SK-MEL-5 (cell line): ENCODE measurements around the gene PLP2. TPM values are rescaled to one million over a fixed set of nuclear protein-coding genes. Genes with fewer than 3 reads are reported as not detected.
A peak's percentile ranks its signal among the peaks of the same experiment; 100 is the strongest.

Experiments
- DNase-seq: peaks from one replicate; pipeline ENCODE4 v3.0.0-alpha.2; 2016; ENCODE audit warnings: low read depth, low spot score
- in situ Hi-C: cut with HindIII; loops from 2 replicates; pipeline ENCODE4 v1.10.0; 2016; ENCODE audit warnings: low sequenced_read_pairs, high pct_unique_total_duplicates, low pct_unique_long_range_greater_than_20kb
- total RNA-seq: library from RNA; depleted of rRNA; stranded (reverse); fragments of >200 nt; shearing (Covaris generic); gene quantifications from 2 replicates; pipeline ENCODE4 v1.2.3, GENCODE V29; 2014

Gene PLP2
- total RNA-seq, 1 experiment from 2014 or later, result 8.1 TPM

GRCh38 chrX:49198540-49199314 is 27.0 kb downstream of the PLP2 start:
- DNase-seq, result no peak
- in situ Hi-C loops, result no loop called here

- in situ Hi-C loops, result no loop called here
- no peak for DNase-seq
These were observed 27.6 kb downstream of the PLP2 start for GRCh38 chrX:49199315-49199595.

- in situ Hi-C loops, result no loop called here
- DNase-seq, result peak; percentile 84
These were observed 28.4 kb downstream of the PLP2 start, which contains the start of gene SYP for GRCh38 chrX:49199906-49200771. Gene SYP, minus strand, starts transcription at chrX:49200193. Its CDS starts 7 bp downstream, at chrX:49200186.

- in situ Hi-C loops, result no loop called here
- no peak for DNase-seq
These were observed 30.3 kb downstream of the PLP2 start for GRCh38 chrX:49202022-49202421.

- in situ Hi-C loops, result no loop called here
- no peak for DNase-seq
These were observed 31.8 kb downstream of the PLP2 start for GRCh38 chrX:49203536-49203935.

GRCh38 chrX:49204017-49204416 is 32.3 kb downstream of the PLP2 start:
- in situ Hi-C loops, result no loop called here

GRCh38 chrX:49204709-49205108 is 33.0 kb downstream of the PLP2 start:
- no peak for DNase-seq
- in situ Hi-C loops, result no loop called here

More at GRCh38 chrX:49204017-49204416, 32.3 kb downstream of the PLP2 start:
- no peak for DNase-seq

GRCh38 chrX:49205443-49205842 is 33.7 kb downstream of the PLP2 start:
- in situ Hi-C loops, result no loop called here
- no peak for DNase-seq

GRCh38 chrX:49206543-49206942 is 34.8 kb downstream of the PLP2 start:
- DNase-seq, result no peak

GRCh38 chrX:49208399-49208798 is 36.7 kb downstream of the PLP2 start:
- in situ Hi-C loops, result no loop called here
- no peak for DNase-seq

More at GRCh38 chrX:49206543-49206942, 34.8 kb downstream of the PLP2 start:
- in situ Hi-C loops, result no loop called here

- in situ Hi-C loops, result no loop called here
- no peak for DNase-seq
These were observed 37.9 kb downstream of the PLP2 start for GRCh38 chrX:49209434-49210251.

GRCh38 chrX:49210406-49210805 is 38.7 kb downstream of the PLP2 start:
- in situ Hi-C loops, result no loop called here
- DNase-seq, result no peak

GRCh38 chrX:49211074-49211473 is 39.4 kb downstream of the PLP2 start:
- in situ Hi-C loops, result no loop called here
- DNase-seq, result no peak

GRCh38 chrX:49212209-49212608 is 40.5 kb downstream of the PLP2 start:
- in situ Hi-C loops, result no loop called here
- no peak for DNase-seq

- DNase-seq, result no peak
- in situ Hi-C loops, result no loop called here
These were observed 41.2 kb downstream of the PLP2 start for GRCh38 chrX:49212861-49213260.

GRCh38 chrX:49214416-49214815 is 42.7 kb downstream of the PLP2 start:
- no peak for DNase-seq
- in situ Hi-C loops, result no loop called here

GRCh38 chrX:49214996-49215526 is 43.4 kb downstream of the PLP2 start:
- no peak for DNase-seq
- in situ Hi-C loops, result no loop called here

- no peak for DNase-seq
- in situ Hi-C loops, result no loop called here
These were observed 48.4 kb downstream of the PLP2 start for GRCh38 chrX:49220100-49220499.
